Stimulated activated CD8-positive, alpha-beta memory T cell treated with anti-CD3 and anti-CD28 coated beads, Interleukin-7, amount 100 ng/mL, for 24 hours (primary cell): ENCODE data around the gene ENDOD1.
"Not testable (repeated sequence)": the region's sequence is repeated elsewhere in the genome, so short reads cannot be mapped to it uniquely, and the experiment has no call there.

ENCODE experiments used
- DNase-seq: peaks from one replicate; pipeline ENCODE4 v3.0.0-alpha.2; 2020; ENCODE audit warnings: low read depth

The ENDOD1 gene, protein sequence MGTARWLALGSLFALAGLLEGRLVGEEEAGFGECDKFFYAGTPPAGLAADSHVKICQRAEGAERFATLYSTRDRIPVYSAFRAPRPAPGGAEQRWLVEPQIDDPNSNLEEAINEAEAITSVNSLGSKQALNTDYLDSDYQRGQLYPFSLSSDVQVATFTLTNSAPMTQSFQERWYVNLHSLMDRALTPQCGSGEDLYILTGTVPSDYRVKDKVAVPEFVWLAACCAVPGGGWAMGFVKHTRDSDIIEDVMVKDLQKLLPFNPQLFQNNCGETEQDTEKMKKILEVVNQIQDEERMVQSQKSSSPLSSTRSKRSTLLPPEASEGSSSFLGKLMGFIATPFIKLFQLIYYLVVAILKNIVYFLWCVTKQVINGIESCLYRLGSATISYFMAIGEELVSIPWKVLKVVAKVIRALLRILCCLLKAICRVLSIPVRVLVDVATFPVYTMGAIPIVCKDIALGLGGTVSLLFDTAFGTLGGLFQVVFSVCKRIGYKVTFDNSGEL

DNA sequence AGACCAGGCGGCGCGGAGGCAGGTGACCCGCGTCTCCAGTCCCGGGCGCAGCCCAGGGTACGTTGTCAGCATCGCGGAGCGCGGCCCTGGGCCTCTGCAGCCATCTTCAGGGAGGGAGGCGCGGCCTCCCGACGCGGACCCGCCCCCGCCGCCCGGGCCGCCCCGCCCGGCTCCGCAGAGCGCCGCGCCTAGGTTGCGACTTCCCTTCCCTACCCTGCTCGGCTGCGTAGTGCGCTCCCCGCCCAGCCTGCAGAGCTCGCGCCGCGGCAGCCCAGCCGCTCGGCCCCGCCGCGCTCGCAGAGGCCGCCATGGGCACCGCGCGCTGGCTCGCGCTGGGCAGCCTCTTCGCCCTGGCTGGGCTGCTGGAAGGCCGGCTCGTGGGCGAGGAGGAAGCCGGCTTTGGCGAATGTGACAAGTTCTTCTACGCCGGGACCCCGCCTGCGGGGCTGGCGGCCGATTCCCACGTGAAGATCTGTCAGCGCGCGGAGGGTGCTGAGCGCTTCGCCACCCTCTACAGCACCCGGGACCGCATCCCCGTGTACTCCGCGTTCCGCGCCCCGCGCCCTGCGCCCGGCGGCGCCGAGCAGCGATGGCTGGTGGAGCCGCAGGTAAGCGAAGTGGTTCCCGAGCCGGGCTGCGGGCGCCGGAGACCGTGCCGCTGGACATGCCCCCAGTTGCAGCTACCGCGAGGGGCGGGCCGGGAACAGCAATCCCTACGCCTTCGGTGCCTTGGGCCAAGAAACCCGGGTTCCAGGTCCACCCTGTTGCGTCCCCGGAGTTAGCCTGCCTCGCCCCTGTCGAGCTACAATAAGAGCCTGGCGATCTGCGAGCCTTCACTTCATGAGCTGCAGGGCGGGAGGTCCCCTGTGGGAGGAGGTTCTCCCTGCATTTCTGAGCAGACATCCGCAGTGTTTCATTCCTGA, at the start of gene ENDOD1:
TSS of gene ENDOD1 (plus strand) at position 227 of the 923 bp plus-strand sequence. CDS start at position 309, 82 bp downstream.
- peak; percentile 58 for DNase-seq

DNA sequence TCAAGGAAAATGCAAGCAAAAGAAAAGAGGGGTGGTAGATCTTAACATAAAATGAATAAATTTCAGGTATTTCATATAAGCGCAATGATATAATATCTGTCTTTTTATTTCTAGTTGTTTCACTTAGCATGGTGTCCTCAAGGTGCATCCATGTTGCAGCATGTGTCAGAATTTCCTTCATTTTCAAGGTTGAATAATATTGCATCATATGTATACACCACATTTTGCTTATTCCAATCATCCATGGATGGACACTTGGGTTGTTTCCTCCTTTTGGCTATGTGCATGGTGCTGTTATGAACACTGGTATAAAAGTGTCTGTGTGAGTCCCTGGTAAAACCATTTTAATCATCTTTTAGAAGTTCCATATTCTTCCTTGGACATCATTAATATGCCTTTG, 47.4 kb upstream of the ENDOD1 start:
- no peak for DNase-seq

DNA sequence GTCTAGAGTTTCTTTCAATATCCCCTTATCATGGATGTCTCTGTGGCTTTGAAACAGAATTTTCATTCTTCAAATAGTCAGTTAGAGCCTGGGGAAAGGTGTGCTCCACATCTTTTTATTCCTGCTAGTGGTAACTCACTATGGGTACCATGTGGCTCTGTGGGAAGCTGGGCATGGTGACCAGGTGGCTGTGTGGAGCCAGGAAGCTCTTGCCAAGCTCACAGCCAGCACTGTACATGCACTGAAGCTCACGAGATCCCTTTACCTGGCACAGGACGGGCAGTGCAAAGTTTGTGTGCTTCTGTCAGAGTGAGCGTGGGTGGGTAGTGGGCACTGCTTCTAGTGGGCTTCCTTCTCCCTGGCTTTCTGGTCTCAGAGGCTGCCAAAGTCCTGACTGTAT, 46.7 kb upstream of the ENDOD1 start:
- DNase-seq = no peak

DNA sequence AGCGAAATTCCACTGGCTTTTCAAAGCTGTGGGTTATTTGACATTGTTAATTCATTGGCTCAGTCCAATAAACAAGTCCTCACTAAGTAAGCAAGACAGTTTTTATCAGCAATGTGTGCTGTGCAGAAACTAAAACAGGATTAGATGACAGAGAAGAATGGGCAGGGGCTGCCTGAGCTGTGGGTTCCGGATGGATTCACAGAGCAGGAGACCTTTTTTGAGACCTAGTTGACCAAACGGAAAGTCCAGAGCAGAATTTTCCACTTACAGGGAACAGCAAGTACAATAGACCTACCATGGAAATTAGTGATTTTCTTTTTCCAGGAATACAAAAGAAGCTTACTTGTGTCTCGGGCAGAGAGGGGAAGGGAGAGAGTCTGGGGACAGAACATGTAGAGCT, 45.6 kb upstream of the ENDOD1 start:
- DNase-seq = no peak

DNA sequence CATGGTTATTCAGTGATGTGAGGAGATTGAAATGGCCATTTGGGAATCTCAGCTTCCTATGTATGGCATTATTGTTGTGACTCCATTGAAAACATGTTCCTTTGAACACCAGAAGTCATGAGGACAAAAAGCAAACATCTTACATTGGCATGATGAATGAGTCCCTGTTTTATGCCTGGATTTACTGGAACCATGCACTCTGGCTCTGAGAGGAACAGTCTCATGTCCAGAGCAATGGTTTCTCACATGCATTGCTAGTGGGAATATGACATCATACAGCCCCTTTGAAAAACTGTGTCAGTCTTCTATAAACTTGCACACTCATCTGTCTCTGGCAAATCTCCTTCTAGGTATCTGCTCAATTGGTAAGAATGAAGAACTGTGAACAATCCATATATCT, 43.8 kb upstream of the ENDOD1 start:
- DNase-seq = no peak

DNA sequence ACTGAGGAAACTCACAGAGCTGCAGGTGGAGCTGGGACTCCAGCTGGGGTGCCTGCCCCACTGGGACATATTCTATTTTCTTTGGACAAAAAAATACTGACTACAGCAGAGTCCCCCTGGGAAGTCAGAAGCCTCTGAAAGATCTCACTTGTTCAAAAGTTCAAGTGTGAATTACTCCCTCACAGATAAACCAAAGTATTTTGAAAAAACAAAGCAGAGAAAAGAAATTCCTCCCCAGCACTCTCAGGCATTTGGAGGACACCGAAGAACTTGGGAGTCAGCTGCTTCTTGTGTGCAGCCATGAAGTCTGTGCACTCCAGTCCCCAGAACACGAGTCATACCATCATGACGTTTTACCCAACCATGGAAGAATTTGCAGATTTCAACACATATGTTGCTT, 40.5 kb upstream of the ENDOD1 start, which contains the start of gene KDM4F:
TSS of gene KDM4F (plus strand) at position 301 of the 400 bp plus-strand sequence.
- DNase-seq = not testable (repeated sequence)

DNA sequence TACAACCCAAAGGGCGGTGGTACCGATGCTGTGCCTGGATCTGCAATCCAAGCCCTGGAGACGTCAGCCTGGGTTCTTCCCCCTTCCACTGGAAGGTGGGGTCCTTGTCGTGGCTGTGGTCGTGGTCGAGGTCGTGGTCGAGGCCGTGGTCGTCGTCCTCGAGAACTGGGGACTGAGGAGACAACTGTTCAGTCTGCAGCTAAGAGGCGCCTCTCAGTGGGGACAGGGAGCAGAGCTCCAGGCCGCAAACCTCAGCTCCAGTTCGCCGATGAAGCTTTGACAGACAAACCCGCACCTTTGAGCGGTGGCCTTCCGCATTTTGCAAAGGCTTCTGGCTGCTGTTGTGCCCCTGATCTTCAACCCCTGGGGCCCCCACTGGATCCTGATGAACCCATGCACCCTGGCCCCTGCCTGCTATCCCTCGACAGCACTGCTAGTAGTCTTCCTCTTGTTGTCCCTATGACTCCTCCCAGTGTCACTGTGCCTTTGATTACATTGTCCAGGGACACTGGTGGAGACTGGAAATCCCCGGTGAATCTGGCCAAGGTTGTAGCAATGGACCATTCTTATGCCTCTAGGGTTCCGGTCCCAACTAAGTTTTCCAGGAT, 38.9 kb upstream of the ENDOD1 start:
- no peak for DNase-seq

DNA sequence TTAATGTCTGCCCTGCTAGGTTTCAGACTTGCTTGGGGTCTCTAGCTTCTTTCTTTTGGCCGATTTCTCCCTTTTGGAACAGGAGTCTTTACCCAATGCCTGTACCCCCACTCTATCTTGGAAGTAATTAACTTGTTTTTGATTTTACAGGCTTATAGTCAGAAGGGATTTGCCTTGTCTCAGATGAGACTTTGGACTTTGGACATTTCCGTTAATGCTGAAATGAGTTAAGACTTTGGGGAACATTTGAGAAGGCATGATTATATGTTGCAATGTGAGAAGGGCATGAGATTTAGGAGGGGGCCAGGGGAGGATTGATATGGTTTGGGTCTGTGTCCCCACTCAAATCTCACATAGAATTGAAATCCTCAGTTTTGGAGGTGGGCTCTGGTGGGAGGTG, 35.3 kb upstream of the ENDOD1 start:
- DNase-seq = no peak

DNA sequence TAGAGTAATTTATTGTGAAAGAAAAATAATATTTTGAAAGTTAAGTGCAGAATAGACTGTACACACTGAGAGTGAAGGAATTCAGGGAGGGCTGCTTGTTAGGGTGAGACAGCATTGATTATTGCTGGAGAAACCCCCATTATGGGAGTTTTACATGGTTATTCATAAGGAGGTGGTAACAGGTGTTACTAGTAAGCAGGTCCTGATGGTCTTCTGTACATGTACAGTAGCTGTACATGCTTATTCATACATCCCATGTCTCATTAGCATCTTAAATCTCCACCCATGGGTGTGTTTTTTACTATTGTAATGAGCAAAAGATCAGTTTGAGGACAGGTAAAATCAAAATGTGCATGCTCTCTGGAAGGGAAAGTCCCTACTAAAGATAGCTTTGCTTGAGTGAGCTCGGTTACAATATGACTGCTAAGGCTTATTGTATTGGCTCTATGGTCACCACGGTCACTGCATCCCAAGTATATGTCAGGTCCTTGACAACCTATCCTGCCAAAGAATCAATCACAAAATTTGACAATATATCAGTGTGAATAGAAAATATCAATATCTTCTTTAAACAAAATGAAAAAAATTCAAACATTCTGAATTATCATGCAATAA, 34.3 kb upstream of the ENDOD1 start:
- no peak for DNase-seq

DNA sequence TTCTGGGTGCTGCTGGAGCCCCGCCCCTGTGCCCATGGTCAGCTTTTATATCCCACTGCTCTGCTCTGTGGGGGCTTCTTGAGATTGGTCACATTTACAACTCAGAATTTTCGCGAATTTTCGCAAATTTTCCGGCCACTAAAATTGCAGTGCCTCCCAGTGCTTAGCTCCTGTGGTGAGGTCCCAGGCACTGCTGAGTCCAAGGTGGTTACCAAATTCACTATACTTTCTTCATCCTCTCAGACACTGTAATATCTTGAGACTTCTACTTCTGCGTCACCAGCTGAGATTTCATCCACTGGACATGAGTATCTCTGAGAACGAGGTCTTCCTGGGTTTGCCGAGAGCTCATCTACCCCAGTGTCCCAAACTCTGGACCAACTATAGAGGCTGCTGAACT, 31.7 kb upstream of the ENDOD1 start:
- DNase-seq = no peak

DNA sequence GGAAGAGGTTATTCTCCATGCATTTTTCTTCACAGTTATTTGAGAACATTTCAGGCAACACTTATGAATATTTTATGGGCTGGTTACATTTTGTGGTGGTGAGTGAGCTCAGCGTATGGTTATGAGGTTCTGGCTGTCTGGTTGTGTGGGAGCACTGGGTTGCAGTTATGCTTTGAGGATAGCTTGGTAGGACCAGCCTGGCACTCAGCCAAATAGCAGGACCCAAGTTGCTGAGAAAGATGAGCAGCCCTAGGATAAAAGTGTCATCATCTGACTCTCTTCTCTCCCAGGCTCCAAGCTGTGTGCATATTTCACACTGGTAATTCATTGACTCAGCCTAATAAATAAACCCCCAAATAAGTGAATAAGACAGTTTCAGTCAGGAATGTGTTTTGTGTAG, 31.0 kb upstream of the ENDOD1 start:
- no peak for DNase-seq

DNA sequence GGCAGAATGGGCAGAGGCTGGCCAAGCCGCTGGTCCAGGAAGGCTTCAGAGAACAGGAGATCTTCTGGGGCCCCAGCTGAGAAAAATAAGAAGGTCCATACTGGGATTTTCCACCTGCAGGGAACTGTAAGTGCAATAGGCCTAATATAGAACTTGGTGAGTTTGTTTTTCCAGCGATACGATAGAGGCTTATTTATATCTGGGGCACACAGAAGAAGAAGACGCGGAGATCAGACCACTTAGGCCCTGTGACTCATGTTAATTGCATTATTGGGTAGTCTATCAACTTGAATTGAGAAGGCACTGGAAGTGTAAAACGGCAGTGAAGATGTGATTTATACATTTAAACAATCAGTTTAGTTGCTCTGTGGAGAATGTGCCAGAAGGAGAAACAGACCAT, 30.6 kb upstream of the ENDOD1 start:
- DNase-seq = no peak

DNA sequence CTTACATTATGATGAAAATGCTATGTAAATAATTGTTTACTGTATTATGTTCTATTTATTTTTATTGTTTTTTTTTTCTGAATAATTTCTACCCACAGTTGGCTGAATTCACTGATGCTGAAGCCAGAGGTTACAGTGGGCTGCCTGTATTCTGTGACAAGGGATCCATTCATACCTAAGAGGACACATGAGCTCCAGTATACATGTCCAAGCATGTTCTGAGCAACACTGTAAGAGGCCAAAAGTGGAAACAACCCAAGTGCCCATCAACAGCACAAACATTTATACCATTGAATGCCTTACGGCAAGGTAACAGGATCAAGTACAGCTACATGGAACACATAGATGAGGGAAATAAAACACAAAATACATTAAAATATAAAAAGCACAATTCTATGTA, 24.3 kb upstream of the ENDOD1 start:
- no peak for DNase-seq

DNA sequence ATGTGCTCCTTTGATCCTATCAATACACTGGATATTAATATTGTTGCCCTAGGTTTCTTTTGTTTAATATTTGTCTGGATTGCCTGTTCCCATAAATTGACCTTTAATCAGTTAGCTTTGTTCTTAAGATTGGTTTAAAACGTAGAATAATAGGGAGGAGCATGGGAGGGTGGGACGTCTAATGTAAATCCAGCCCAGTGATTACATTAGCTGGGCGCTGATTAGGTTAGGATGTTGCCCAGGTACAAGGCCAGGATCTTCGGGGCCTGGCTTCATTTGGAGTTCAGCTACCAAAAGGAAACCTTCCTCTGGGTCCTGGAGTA, 23.0 kb upstream of the ENDOD1 start, which contains the start of gene SRSF8:
TSS of gene SRSF8 (plus strand) at position 204 of the 323 bp plus-strand sequence. CDS start 308 bp downstream, outside the sequence.
- DNase-seq = no peak

DNA sequence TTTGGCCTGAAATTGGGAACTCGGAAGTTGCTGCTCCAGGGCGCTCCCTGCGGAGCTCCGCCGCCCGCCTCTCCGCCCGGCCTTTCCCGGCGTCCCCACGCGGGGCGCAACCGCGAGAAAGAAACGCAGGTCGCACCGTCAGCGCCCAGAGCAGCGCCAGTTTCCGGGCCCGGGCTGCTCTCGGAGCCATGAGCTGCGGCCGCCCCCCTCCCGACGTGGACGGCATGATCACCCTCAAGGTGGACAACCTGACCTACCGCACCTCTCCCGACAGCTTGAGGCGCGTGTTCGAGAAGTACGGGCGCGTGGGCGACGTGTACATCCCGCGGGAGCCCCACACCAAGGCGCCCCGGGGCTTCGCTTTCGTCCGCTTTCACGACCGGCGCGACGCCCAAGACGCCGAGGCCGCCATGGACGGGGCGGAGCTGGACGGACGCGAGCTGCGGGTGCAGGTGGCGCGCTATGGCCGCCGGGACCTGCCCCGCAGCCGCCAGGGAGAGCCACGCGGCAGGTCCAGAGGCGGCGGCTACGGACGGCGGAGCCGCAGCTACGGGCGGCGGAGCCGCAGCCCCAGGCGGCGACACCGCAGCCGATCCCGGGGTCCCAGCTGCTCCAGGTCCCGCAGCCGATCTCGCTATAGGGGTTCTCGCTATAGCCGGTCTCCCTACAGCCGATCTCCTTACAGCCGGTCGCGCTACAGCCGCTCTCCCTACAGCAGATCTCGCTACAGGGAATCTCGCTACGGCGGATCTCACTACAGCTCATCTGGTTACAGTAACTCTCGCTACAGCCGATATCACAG, 22.4 kb upstream of the ENDOD1 start:
- DNase-seq = peak; percentile 51

DNA sequence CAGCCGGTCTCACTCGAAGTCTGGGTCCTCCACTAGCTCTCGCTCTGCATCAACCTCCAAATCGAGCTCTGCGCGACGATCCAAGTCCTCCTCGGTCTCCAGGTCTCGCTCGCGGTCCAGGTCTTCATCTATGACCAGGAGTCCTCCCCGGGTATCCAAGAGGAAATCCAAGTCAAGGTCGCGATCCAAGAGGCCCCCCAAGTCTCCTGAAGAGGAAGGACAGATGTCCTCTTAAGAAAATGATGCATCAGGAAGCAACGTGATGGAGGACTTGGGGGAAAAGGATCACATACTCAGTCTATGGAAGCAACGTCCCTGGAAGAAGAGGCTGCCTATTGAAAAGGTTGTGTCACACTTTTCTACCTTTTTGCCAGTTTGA, 21.8 kb upstream of the ENDOD1 start:
- DNase-seq = no peak

DNA sequence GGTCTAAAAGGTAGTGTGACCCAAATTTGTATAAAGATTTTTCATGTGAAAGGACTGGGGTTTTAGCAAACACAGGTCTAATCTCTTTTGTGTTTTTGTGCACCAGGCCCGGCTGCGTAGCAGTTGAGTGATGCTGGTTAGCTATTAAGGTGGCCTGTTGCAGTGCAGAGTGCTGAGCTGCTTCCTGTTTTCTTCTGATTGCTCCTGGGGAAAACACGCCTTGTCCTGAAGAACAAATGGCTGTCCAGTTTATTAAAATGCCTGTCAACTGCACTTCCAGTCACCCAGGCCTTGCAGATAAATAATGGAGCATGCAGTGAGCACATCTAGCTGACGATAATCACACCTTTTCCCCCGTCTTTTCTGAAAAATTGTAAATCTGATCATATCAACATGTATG, 21.1 kb upstream of the ENDOD1 start:
- DNase-seq = peak; percentile 41

DNA sequence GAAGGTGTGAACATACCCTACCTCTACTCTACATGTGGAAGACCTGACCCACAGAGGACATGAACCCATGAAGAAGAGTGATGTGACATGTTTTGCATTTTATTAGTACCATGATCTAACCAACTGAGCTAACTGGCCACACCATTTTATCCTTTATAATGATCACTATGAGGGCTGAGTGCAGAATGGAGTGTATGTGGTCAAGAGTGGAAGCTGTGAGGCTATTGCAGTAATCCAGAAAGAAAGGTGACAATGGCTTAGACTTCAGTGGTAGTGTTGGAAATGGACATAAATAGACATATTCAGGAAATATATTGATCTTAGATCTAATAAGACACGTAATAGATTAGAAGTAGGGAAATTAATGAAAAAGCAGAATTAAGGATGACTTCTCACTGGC, 19.2 kb upstream of the ENDOD1 start:
- no peak for DNase-seq

DNA sequence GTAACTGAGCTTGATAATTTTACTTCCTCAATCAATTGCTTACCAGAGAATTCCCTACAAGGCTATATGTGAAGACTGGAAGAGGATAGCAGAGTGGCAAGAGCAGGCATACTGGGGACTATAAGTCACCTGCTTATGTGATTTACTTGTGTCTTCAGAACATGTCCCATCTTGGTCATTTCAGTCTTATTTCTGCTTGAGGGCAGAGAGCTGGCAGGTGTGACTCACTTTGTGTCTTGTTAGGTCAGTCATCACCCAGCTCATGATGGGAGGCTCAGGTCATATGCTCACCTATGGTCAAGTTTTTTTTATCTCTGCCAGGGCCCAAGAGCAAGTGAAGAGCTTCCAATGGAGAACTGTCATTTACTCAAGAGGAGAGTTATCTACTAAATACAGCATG, 16.7 kb upstream of the ENDOD1 start:
- DNase-seq = no peak

DNA sequence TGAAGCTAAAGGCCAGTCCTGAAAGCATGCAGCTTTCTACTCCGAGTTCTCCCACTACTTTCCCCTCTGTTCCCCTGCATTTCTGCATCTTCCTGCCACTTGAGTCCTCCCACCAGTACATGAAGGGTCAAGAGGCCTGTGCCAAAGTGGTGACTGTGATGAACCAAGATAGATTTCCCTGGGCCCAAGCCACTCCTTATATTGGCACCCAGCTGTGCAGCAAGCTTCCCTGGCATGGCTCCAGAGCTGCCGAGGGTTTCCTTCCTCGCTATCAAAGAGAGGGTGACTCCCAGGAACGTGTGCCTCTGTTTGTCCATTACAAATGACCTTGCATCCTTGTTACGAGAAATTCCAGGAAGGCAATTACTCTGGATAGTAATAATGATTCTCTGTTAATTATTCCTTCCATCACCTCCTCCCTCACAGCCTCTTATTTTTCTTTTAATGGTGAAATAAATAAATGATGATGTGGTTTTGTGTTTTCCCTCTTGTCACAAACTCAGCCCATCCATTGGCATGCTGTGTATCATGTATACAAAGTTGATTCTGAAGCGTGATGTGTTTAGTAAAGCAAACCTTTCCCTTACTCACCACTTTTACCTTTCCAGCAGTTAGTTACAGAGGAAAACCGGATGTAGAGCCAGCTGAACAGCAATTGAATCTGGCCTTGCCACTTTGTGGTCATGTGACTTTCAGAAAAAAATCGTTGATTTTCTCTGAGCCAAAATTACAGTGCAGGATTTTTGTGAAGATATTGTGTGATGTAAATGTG, 14.7 kb upstream of the ENDOD1 start:
- no peak for DNase-seq
